ENCODE results near the gene PLA2G4A. TPM values are rescaled to one million over a fixed set of nuclear protein-coding genes. Genes with fewer than 3 reads are reported as not detected.

The PLA2G4A gene
- total and polyA plus RNA-seq, 2 donors (not counting 3 experiments of a cell fraction or from before 2014, with no cell fraction given) = 8.2 to 13.3 TPM

- POLR2A ChIA-PET = no interaction called here
- dilution Hi-C loops (cut with MboI; ENCODE audit: extremely low pct_ligation_motif_present, low sequenced_read_pairs) (no loop called here), intact Hi-C loops (cut with micrococcal nuclease) (no loop called here)
- Histone ChIP-seq H3K9me3 (replicated peaks; ENCODE audit: control insufficient read depth, insufficient read depth, low read length) (no peaks in the 10 kb centered on the region), H3K9me1 (replicated peaks; ENCODE audit: control insufficient read depth, extremely low read depth, insufficient read depth, low read length) (no peaks in the 10 kb centered on the region), H3K4me2 (ENCODE audit: insufficient read depth, low read length) (no peak overlapping the region), H3K36me3 (ENCODE audit: control insufficient read depth in 2 of 2, extremely low read depth in 1 of 2, insufficient read depth in 2 of 2, low read length in 2 of 2) (peaks cover 0 to 2% of the 10 kb centered on the region in 2 experiments), H3K27me3 (ENCODE audit: control insufficient read depth in 2 of 2, insufficient read depth in 2 of 2, low read length in 2 of 2) (no peaks in the 10 kb centered on the region), H3K79me2 (ENCODE audit: control insufficient read depth, insufficient read depth, low read length) (no peaks in the 10 kb centered on the region), H2AFZ (ENCODE audit: low read depth, low read length) (no peak overlapping the region), H3K4me3 (replicated peaks in 1 of 3; ENCODE audit: insufficient read depth in 1 of 3, low read depth in 1 of 3, low read length in 3 of 3) (no peak overlapping the region), H3K27ac (ENCODE audit: insufficient read depth, low read depth, low read length) (no peak overlapping the region), H3K4me1 (ENCODE audit: control insufficient read depth, extremely low read depth, insufficient read depth, low read length) (no peaks in the 10 kb centered on the region), H3K9ac (replicated peaks; ENCODE audit: extremely low read depth, insufficient read depth, low read length) (no peak overlapping the region), H4K20me1 (replicated peaks; ENCODE audit: control insufficient read depth, extremely low read depth, insufficient read depth, low read length) (no peaks in the 10 kb centered on the region)
- CTCF ChIA-PET = interaction anchor here (0.7 to 1.6 kb wide), 3 partner anchors 9 to 586 kb away, joined by 3 read pairs; partner anchors contain the start of gene TPR
- no peak for TF ChIP-seq EZH2 (IDR thresholded peaks at IDR 0.05; ENCODE audit: borderline replicate concordance, low read depth, low read length, severe bottlenecking)
- no peak for TF ChIP-seq POLR2AphosphoS5 (IDR thresholded peaks at IDR 0.05; ENCODE audit: insufficient read depth, low read depth, low read length)
- TF ChIP-seq CTCF (IDR thresholded peaks at IDR 0.05; ENCODE audit: extremely low read depth in 1 of 2, insufficient read depth in 1 of 2, low read depth in 1 of 2, low read length in 2 of 2) = no peak
- no peak for TF ChIP-seq GATA2 (IDR thresholded peaks at IDR 0.05; ENCODE audit: insufficient read depth, insufficient read length, low read depth, low read length)
- TF ChIP-seq MYC (IDR thresholded peaks at IDR 0.05; ENCODE audit: low read depth, low read length) = no peak
- no peak for TF ChIP-seq MAX (IDR thresholded peaks at IDR 0.05; ENCODE audit: insufficient read depth, insufficient read length)
- no peak for TF ChIP-seq JUN (IDR thresholded peaks at IDR 0.05; ENCODE audit: borderline replicate concordance, insufficient read depth, insufficient read length, low read depth)
- TF ChIP-seq POLR2A (IDR thresholded peaks at IDR 0.05; ENCODE audit: low read depth, low read length) = no peak
- TF ChIP-seq FOS (IDR thresholded peaks at IDR 0.05; ENCODE audit: borderline replicate concordance, insufficient read depth, low read length) = no peak
- BruUV-seq (replicated peaks) = no TSS peak
- no peak for DNase-seq (ENCODE audit: low read depth, low spot score)
- FAIRE-seq = no peak
These were observed 132.1 kb downstream of the PLA2G4A start for GRCh38 chr1:186960861-186961260.
